GM12801 (cell line): ENCODE results near the gene GPX4.

ENCODE experiments used
- TF ChIP-seq, protein P1 (sequence below): IDR thresholded peaks from one replicate; pipeline ENCODE4 v1.5.1; 2011; ENCODE audit warnings: control low read depth; ENCODE audit not compliant: insufficient read length; ENCODE audit errors: extremely low read depth

The GPX4 gene

DNA sequence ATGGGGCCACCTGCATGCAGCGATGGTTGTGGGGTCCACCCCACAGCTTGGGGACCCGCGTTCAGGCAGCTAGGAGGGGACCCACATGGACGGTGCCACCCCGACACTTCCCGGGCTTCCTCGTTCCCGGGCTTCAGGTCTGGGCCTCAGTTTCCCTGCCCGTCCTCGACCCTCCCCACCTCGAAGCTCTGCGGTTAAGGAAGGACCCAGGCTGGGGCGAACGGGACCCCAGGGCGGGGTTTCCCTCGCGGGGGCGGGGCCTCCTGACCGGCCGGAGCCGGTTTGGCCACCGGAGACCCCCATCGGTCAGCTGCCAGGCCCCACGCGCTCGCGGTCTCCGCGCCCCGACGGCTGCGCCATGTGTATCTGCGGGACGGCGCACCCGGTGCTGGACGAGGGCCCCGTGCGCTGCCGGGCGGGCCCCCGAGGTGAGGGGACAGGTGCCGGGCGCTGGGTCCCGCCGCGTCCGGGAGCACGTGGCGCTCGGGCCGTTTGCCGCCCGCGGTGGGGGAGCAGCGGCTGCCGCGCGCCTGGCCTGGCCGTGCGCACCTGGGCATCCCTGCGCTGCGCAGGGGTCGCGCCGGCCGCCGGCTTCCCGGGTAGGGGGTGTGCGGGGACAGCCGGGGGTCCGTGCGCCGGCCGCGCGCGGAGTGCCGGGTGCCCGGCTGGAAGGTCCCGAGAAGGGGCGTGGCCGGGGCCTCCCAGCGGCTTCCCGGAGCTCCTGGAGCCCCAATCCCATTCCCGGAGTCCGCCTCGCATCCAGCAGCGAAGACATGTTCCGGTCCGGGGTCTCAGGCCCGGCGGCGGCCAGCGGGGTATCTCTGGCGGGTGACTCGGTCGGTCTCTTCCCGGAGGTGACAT is 32.6 kb upstream of the GPX4 start:
- TF ChIP-seq, protein P1, sequence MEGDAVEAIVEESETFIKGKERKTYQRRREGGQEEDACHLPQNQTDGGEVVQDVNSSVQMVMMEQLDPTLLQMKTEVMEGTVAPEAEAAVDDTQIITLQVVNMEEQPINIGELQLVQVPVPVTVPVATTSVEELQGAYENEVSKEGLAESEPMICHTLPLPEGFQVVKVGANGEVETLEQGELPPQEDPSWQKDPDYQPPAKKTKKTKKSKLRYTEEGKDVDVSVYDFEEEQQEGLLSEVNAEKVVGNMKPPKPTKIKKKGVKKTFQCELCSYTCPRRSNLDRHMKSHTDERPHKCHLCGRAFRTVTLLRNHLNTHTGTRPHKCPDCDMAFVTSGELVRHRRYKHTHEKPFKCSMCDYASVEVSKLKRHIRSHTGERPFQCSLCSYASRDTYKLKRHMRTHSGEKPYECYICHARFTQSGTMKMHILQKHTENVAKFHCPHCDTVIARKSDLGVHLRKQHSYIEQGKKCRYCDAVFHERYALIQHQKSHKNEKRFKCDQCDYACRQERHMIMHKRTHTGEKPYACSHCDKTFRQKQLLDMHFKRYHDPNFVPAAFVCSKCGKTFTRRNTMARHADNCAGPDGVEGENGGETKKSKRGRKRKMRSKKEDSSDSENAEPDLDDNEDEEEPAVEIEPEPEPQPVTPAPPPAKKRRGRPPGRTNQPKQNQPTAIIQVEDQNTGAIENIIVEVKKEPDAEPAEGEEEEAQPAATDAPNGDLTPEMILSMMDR: no peak

DNA sequence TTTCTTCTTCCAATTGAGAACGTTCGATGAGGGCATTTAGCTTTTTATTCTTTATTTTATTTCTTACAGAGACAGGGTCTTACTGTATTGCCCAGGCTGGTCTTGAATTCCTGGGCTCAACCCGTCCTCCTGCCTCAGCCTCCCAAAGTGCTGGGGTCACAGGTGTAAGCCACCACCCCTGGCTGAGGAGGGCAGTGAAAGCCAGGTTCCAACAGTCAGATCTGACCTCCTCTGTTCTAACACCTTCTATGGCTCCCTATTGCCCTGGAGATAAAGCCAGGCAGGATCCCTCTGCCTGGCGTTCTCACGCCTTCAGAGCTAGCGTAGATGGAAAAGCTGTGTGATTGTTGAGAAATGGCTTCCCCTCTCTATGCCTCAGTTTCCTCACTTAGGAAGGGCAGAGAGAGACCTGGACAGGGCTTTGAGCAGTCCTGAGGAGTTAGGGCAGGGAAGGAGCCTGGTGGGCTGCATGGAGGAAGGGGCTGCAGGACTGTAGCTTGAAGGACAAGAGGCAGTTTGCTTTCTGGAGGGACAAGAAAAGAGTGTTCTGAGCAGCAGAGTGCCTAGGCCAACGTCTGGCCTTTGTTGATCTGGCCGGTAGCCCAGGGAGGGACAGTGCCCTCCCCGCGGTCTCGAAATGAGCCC is 31.3 kb upstream of the GPX4 start:
- TF ChIP-seq, protein P1: no peak

DNA sequence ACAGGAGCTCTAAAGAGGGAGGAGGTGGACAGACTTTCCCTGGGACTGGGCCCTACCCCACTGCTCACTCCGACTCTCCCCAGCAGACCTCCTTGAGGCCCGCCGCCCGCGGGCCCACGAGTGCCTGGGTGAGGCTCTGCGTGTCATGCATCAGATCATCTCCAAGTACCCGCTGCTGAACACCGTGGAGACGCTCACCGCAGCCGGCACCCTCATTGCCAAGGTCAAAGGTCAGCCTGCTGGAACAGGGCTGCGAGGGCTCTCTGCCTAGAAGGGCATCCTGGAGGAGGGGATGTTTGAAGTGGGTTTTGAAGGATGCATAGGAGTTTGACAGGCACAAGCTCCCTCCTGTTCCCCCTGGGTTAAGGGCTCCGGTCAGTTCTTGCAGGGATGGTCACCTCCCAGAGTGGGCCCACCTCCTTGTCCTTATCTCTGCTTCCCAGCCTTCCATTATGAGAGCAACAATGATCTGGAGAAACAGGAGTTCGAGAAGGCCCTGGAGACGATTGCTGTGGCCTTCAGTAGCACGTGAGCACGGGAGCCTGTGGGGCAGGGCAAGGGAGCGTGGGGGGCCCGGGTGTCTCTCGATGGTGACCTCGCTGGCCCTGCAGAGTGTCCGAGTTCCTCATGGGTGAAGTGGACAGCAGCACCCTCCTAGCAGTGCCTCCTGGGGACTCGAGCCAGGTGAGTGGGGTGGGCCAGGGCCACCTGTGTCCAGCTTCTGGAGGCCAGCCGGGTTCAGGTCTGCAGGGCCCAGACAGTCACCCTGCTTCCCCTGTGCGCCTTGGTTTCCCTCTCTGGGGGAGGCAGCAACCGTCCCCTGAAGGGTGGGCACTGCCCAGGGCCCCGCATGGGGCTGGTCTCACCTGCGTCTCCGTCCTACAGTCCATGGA is 30.5 kb upstream of the GPX4 start:
- TF ChIP-seq, protein P1: no peak

DNA sequence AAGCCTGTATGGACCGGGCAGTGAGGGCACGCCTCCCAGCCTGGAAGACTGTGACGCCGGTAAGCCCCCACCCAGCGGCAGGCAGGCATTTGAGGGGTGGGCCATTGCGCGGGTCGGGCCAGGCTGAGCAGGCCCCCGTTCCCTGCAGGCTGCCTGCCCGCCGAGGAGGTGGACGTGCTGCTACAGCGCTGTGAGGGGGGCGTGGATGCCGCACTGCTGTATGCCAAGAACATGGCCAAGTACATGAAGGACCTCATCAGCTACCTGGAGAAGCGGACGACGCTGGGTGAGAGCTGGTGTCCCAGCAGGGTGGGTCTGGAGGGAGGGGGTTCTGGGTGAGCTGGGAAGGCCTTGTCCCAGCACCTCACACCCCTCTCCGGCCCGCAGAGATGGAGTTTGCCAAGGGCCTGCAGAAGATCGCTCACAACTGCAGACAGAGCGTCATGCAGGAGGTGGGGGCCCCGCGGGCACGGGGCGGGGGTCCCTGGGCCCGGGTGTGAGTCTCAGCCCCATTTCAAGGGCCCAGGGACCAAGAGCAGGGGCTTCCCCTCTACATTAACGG is 29.8 kb upstream of the GPX4 start:
- TF ChIP-seq, protein P1: no peak

DNA sequence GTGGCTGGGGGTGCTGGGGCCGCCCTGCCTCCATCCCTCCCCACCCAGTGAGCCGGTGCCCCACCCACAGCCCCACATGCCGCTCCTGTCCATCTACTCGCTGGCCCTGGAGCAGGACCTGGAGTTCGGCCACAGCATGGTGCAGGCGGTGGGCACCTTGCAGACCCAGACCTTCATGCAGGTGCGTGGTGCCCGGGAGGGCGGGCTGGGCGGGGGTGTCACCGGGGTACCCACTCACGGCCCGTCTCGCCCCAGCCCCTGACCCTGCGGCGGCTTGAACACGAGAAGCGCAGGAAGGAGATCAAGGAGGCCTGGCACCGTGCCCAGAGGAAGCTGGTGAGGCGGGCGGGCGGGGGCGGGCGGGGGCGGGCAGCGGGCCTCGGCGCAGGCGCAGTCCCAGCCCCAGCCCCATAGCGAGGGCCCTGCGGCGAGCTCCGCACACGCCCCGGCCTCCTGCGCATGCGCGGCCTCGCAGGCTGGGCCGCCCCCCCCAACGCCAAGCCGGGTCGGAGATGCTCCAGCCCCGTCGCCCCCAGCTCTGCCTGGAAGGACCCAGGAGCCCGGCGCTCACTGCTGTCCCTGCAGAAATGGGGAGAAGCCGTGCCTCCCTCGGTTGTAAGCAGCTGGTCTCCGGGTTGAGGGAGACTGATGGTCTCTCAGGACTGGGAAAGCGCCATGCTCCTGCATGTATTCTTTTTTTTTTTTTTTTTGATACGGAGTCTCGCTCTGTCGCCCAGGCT is 29.1 kb upstream of the GPX4 start:
- TF ChIP-seq, protein P1: no peak

DNA sequence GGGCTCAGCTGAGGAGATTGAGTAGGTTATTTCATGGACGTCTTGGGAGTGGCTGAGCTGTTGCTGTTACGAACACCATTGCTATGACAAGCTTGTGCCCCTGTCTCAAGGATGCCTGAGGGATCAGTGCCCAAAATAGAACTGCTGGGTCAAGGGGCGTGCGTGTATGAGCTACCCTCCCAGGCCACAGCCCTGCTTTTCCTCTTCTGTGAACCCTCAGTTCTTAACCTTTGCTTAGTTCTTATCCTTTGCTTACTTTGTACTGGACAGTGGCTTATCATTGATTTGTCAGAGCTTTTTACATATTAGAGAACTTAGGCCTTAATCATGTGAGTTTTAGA is 27.8 kb upstream of the GPX4 start:
- TF ChIP-seq, protein P1: no peak
